NCI-H128 (cell line): ENCODE data around the gene UBE3C.
"Not testable (repeated sequence)": the region's sequence is repeated elsewhere in the genome, so short reads cannot be mapped to it uniquely, and the experiment has no call there.

Experiments used
- DNase-seq: peaks from one replicate; lab custom pipeline; 2025; ENCODE audit not compliant: unreplicated experiment; lab: John Stamatoyannopoulos, UW

The UBE3C gene

GRCh38 chr7:157234271-157234670 is 95.5 kb downstream of the UBE3C start:
- no peak for DNase-seq

DNA sequence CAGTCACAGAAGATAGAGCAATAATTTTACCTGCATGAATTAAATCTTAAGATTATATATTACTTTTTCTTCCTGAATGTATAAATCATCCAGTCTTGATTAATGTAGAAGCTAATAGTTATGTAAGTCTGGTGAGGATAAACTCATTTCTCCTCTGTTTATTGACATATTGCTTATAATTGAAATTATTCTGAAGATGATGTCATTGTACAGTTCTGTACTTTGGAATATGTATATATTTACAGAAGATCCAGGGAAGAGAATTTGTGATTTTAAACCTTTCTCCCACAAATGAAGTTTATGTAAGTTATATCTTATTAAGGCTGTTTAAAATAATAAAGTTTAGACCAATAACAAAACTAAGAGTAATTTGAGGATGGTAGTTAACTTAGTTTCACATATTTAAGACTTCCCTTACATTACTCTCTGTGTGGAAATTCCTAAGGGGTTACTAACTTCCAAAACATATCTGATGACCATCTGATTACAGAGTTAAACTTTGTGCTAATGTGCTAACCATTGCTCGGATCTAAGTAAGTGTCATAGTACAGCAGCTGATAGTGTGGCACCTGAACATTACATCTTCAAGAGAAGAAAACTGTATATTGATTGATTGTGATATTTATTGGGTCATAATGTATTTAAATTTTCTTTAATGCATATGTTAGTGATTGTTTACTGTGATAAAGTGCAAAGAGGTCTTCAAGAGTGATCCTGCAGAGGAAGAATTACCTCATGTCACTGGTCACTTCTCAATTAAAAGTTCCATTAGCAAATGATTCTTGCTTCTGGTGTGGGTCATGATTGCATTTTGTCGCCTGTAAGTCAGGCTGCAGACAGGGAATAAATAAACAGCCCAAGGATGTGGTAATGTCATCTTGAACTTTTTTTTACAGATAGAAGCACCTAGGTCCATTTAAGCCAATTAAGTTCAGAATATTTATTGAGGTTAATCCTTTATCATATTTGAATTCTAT is 96.9 kb downstream of the UBE3C start:
- no peak for DNase-seq

DNA sequence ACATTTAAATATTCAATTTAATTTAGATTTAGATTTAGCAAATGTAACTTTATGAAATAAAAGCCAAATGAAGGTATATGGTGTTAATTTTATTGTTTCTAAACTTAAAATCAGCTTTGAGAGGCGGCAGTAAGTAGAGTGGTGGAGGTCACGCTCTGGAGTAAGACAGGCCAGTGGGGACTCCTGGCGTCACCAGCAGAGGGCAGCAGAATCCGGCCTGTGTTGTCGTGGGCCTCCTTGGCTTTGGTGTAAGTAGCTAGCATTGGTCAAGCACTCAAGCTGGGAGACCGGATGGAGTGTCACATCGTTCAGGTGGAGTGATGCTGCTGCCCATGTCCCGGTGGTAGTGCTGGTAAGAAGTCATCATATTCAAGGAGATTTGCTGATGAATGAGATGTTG is 99.4 kb downstream of the UBE3C start:
- DNase-seq, result no peak

- DNase-seq, result no peak
Observed at GRCh38 chr7:157239571-157240270, 101.0 kb downstream of the UBE3C start.

DNA sequence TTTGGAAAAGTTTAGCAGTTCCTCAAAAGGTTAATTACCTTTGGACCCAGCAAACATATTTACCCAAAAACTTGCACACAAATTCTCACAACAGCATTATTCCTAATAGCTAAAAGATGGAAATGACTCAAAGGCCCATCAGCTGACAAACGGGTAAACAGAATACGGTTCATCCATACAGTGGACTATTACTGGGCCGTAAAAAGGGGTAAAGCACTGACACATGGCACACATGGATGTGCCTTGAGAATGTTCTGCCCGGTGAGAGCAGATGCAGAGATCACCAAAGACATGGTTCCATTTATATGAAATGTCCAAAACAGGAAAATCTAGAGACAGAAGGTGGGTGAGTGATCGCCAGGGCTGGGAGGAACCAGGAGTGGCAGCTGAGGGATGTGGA is 102.9 kb downstream of the UBE3C start:
- DNase-seq, result no peak

GRCh38 chr7:157244516-157245294 is 106.0 kb downstream of the UBE3C start:
- no peak for DNase-seq

GRCh38 chr7:157246052-157246451 is 107.3 kb downstream of the UBE3C start:
- no peak for DNase-seq

DNA sequence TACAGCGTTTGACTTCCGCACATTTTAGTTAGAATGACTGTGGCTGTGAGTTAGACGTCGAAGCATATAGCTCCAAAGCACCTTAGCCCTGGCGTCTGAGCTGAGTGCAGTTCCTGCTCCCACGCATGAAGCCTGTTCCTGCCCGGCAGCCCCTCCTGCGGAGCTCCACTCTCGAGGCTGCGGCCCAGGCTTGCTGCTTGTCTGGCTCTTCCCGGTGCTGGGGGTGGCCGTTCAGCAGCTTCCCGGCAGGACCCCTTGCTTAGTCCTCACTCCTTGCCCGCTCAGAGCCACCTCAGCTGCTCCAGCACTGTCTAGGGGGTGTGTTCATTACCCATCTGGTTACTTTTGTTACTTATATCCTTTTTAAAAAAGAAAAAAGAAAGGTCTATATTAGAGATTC is 109.9 kb downstream of the UBE3C start:
- no peak for DNase-seq

- DNase-seq, result no peak
Observed at GRCh38 chr7:157250605-157251228, 112.0 kb downstream of the UBE3C start.

GRCh38 chr7:157251817-157252216 is 113.1 kb downstream of the UBE3C start:
- DNase-seq, result not testable (repeated sequence)

- peak; percentile 48 for DNase-seq
Observed at GRCh38 chr7:157253850-157254249, 115.1 kb downstream of the UBE3C start.

DNA sequence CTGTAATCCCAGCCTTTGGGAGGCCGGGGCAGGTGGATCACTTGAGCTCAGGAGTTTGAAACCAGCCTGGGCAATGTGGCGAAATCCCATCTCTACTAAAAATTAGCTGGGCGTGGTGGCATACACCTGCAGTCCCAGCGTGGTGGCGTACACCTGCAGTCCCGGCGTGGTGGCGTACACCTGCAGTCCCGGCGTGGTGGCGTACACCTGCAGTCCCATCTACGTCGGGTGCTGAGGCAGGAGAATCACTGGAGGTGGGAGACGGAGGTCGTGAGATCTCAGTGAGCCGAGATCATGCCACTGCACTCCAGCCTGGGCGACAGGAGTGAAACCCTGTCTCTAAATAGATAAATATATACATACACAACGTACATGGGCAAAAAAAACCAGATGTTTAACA is 116.1 kb downstream of the UBE3C start:
- not testable (repeated sequence) for DNase-seq

GRCh38 chr7:157255201-157255606 is 116.5 kb downstream of the UBE3C start:
- DNase-seq, result no peak

DNA sequence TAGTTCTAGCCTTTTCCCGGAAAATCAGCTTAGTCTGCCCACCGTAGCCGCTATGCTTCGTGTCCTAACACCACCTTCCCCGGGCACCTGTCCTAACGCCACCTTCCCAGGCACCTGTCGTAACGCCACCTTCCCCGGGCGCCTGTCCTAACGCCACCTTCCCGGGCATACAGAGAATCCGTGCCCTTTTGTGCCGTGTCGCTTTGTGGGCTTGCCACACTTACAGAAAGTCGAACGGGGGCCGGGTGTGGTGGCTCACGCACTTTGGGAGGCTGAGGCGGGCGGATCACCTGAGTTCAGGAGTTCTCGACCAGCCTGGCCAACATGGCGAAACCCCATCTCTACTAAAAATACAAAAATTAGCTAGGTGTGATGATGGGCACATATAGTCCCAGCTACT is 124.4 kb downstream of the UBE3C start:
- no peak for DNase-seq

GRCh38 chr7:157265051-157265450 is 126.3 kb downstream of the UBE3C start:
- no peak for DNase-seq

- DNase-seq, result no peak
Observed at GRCh38 chr7:157266272-157266671, 127.5 kb downstream of the UBE3C start.

DNA sequence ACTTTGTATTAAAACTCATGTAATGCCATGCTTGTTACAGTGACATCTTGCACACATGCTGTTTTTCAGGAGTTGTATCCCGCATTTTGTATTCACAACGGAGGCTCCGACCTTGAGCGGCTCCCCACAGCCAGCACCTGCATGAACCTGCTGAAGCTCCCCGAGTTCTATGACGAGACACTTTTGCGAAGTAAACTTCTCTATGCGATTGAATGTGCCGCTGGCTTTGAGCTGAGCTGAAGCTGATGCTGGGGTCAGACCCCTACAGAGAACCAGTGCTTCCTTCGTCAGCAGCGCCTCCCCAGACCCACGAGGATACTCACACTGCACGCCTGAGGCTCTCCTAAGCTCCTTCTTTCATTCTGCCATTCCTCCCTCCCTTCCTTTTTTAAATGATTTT is 128.8 kb downstream of the UBE3C start:
- no peak for DNase-seq

GRCh38 chr7:157267956-157268355 is 129.2 kb downstream of the UBE3C start:
- DNase-seq, result no peak

DNA sequence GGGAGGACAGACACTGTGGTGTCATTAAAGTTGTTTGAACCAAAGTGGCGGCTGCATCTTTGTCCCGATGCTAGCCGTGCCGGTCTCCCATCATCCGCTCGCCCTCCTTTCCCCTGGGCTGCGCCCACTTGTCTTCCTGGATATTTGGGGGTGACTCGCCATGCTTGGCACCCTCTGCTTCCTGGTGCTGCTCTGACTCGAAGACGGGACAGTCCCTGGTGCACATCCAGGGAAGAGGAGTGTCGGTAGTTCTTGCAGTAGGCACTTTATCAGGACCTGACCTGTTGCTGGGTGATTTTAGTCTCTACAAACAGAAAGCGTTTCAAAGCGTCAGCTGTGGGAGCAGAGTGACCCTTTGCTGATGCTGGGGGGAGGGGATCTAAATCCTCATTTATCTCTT is 129.8 kb downstream of the UBE3C start:
- DNase-seq, result no peak

GRCh38 chr7:157269341-157270059 is 130.8 kb downstream of the UBE3C start:
- no peak for DNase-seq
